A673 (cell line): ENCODE measurements around the gene NASP.

Source experiments
- EZH2 ChIP-seq: fragments of 200-600 bp; sonication (generic); IDR thresholded peaks from 2 replicates; pipeline ENCODE4 v1.6.1; 2017; ENCODE audit warnings: borderline replicate concordance, low read depth, mild to moderate bottlenecking, mixed read lengths, antibody characterized with exemption, low read length; ENCODE audit not compliant: poor library complexity, severe bottlenecking
- TF ChIP-seq, protein P1 (sequence below): fragments of 300-800, 200-600 bp; sonication (generic); conservative IDR thresholded peaks from 2 replicates; pipeline ENCODE4 v1.5.1; 2017; ENCODE audit warnings: low read depth, mild to moderate bottlenecking, antibody characterized with exemption, low read length, moderate library complexity, mixed read lengths

DNA sequence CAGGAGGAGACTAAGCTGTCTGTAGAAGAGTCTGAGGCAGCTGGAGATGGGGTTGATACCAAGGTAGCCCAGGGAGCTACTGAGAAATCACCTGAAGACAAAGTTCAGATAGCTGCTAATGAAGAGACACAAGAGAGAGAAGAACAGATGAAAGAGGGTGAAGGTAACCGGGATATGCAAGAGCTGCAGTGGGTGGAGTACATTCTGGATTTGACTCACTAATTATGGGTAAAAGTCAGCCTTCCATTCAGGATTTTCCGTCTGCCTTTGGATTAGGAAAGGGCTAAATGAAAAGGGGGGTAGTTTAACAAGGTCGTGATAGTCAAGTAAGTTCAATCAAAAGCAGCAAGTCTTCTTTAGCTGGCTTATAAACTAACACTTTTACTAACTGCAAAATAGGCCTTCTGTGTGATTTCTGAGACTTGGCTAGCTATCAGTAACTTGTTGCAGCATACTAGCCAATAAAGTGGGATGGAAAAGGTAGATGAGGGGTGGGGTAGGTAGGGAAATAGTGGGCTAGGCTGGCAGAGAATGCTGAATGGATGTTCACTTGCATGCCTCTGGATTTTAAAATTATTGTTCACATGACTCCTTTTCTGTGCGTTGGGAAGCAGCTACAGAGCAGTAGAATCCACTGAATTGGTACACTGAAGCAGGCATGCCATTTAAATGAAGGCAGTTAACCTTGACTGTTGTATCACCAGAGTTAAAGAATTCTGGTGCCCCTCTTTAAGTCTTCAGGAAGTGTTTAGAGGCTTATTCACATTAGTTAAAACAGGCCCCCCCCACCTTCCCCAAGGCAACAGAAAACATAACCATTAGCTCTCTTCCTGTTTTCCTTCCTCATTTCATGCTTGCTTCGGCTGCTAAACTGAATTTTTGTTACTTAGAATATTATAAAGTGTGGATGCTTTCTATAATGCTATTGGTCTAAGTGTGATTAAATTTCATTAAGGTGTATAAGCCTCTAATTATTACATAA, 24.6 kb downstream of the NASP start:
- TF ChIP-seq, protein P1, sequence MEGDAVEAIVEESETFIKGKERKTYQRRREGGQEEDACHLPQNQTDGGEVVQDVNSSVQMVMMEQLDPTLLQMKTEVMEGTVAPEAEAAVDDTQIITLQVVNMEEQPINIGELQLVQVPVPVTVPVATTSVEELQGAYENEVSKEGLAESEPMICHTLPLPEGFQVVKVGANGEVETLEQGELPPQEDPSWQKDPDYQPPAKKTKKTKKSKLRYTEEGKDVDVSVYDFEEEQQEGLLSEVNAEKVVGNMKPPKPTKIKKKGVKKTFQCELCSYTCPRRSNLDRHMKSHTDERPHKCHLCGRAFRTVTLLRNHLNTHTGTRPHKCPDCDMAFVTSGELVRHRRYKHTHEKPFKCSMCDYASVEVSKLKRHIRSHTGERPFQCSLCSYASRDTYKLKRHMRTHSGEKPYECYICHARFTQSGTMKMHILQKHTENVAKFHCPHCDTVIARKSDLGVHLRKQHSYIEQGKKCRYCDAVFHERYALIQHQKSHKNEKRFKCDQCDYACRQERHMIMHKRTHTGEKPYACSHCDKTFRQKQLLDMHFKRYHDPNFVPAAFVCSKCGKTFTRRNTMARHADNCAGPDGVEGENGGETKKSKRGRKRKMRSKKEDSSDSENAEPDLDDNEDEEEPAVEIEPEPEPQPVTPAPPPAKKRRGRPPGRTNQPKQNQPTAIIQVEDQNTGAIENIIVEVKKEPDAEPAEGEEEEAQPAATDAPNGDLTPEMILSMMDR: no peak
- TF ChIP-seq EZH2: no peak
